Coronary artery (tissue), 2 donors: ENCODE measurements around the gene ARID2.

Experiments used
- DNase-seq: peaks from one replicate; pipeline ENCODE4 v3.0.0-alpha.2; 2017; ENCODE audit warnings: low spot score
- H3K27ac ChIP-seq, 2 donors: fragments of 200-600 bp; sonication (generic); one replicate each; pipeline ENCODE4 v1.5.1; 2016 to 2019
- H3K4me3 ChIP-seq: fragments of 200-600 bp; sonication (generic); 2 replicates; pipeline ENCODE4 v1.5.1; 2016; ENCODE audit warnings: mild to moderate bottlenecking, moderate library complexity
- CTCF ChIP-seq: fragments of 200-600 bp; sonication (generic); IDR thresholded peaks from one replicate; pipeline ENCODE4 v1.5.1; 2019; ENCODE audit warnings: antibody characterized with exemption

Gene ARID2

GRCh38 chr12:45794422-45794821 lies 64.9 kb downstream of the ARID2 start:
- Histone ChIP-seq H3K4me3 (no peak overlapping the region), H3K27ac (no peak overlapping the region)
- DNase-seq: no peak
- TF ChIP-seq CTCF: no peak

- H3K4me3 ChIP-seq: no peak overlapping the region
- H3K27ac ChIP-seq: no peak overlapping the region
- DNase-seq: no peak
- no peak for TF ChIP-seq CTCF
Observed at GRCh38 chr12:45801625-45802024, 72.1 kb downstream of the ARID2 start.

- TF ChIP-seq CTCF: no peak
- H3K27ac ChIP-seq: no peak overlapping the region
Observed at GRCh38 chr12:45803111-45803510, 73.6 kb downstream of the ARID2 start.

GRCh38 chr12:45816652-45817051 lies 87.1 kb downstream of the ARID2 start:
- TF ChIP-seq CTCF: no peak
- H3K27ac ChIP-seq: no peak overlapping the region

More at GRCh38 chr12:45803111-45803510, 73.6 kb downstream of the ARID2 start:
- H3K4me3 ChIP-seq: no peak overlapping the region
- no peak for DNase-seq

GRCh38 chr12:45827974-45828373 lies 98.5 kb downstream of the ARID2 start:
- TF ChIP-seq CTCF: no peak
- Histone ChIP-seq H3K4me3 (no peak overlapping the region), H3K27ac (no peak overlapping the region)
- no peak for DNase-seq

More at GRCh38 chr12:45816652-45817051, 87.1 kb downstream of the ARID2 start:
- no peak overlapping the region for H3K4me3 ChIP-seq
- no peak for DNase-seq

- no peak overlapping the region for H3K27ac ChIP-seq
- TF ChIP-seq CTCF: no peak
- no peak overlapping the region for H3K4me3 ChIP-seq
- no peak for DNase-seq
Observed at GRCh38 chr12:45828402-45828801, 98.9 kb downstream of the ARID2 start.

- Histone ChIP-seq H3K27ac (no peak overlapping the region), H3K4me3 (no peak overlapping the region)
- DNase-seq: no peak
- TF ChIP-seq CTCF: no peak
Observed at GRCh38 chr12:45831590-45831989, 102.1 kb downstream of the ARID2 start.
